Cardiac fibroblast (primary cell): Measurements from ENCODE around the gene AKAP13.

Source experiments
- DNase-seq, 2 donors: peaks; one replicate each; pipeline versions ENCODE4 v3.0.0 to v3.0.0-alpha.2; 2010; ENCODE audit warnings: low read depth in 2 of 2
- H3K4me3 ChIP-seq, 2 donors: replicated peaks in 1 of 2; 1 replicate in 1 of 2; 2 replicates in 1 of 2; pipeline ENCODE4 v1.5.1; 2011; ENCODE audit warnings: low read depth in 2 of 2, low read length in 2 of 2, mild to moderate bottlenecking in 2 of 2, moderate library complexity in 1 of 2
- TF ChIP-seq, protein P1 (sequence below): IDR thresholded peaks from one replicate; pipeline ENCODE4 v1.5.1; 2011; ENCODE audit warnings: low read depth, mild to moderate bottlenecking, low read length, inconsistent platforms

AKAP13 gene

DNA sequence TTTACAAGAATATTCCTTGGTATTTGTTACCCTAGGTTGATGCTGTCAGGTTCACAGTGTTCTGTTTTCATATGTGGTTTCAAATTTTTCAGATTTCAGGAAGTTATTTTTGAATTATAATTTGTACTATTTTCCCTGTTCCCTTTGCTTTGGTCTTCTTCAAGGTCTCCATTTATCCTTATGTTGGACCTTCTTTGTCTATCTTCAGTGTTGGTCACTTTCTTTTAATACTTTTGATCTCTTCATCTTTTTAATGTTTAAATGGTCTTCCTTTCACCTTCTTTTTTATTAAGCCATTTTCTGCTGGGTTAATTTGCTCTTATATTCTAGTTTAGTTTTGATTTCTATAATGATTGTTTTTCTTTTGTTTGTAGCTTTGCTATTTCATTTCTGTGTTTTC lies 353.0 kb downstream of the AKAP13 start:
- no peak for DNase-seq
- TF ChIP-seq, protein P1, sequence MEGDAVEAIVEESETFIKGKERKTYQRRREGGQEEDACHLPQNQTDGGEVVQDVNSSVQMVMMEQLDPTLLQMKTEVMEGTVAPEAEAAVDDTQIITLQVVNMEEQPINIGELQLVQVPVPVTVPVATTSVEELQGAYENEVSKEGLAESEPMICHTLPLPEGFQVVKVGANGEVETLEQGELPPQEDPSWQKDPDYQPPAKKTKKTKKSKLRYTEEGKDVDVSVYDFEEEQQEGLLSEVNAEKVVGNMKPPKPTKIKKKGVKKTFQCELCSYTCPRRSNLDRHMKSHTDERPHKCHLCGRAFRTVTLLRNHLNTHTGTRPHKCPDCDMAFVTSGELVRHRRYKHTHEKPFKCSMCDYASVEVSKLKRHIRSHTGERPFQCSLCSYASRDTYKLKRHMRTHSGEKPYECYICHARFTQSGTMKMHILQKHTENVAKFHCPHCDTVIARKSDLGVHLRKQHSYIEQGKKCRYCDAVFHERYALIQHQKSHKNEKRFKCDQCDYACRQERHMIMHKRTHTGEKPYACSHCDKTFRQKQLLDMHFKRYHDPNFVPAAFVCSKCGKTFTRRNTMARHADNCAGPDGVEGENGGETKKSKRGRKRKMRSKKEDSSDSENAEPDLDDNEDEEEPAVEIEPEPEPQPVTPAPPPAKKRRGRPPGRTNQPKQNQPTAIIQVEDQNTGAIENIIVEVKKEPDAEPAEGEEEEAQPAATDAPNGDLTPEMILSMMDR: no peak
- H3K4me3 ChIP-seq: no peak overlapping the region

DNA sequence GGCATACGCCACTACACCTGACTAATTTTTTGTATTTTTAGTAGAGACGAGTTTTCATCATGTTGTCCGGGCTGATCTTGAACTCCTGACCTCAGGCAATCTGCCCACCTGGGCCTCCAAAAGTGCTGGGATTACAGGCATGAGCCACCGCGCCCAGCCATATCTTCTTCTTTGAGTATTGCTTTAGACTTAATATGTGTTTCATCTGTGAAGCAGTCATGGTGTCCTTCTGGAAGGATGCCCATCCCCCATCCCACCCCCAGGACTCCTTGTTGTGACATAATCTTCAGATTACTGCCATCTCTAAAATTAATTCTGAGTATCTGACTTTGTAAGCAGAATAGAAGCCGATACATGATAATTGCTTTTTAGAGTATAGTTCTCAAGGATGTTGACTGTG lies 356.7 kb downstream of the AKAP13 start:
- H3K4me3 ChIP-seq: no peak overlapping the region
- no peak for DNase-seq
- TF ChIP-seq, protein P1: no peak

DNA sequence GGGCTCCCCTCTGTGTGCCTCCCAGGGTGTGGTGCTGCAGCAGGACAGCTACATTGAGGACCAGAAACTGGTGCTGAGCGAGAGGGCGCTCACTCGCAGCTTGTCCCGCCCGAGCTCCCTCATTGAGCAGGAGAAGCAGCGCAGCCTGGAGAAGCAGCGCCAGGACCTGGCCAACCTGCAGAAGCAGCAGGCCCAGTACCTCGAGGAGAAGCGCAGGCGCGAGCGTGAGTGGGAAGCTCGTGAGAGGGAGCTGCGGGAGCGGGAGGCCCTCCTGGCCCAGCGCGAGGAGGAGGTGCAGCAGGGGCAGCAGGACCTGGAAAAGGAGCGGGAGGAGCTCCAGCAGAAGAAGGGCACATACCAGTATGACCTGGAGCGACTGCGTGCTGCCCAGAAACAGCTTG lies 360.6 kb downstream of the AKAP13 start:
- no peak for DNase-seq
- TF ChIP-seq, protein P1: no peak
- H3K4me3 ChIP-seq: no peak overlapping the region

DNA sequence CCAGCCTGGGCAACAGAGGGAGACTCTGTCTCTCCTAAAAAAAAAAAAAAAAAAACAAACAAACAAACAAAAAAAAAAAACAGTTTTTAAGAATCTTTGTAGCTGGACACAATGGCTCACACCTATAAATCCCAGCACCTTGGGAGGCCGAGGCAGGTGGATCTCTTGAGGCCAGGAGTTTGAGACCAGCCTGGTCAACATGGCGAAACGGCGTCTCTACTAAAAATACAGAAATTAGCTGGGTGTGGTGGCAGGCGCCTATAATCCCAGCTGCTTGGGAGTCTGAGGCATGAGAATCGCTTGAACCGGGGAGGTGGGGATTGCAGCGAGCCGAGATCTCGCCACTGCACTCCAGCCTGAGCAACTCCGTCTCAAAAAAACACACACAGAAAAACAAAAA lies 361.3 kb downstream of the AKAP13 start:
- TF ChIP-seq, protein P1: no peak
- H3K4me3 ChIP-seq: no peak overlapping the region
- DNase-seq: no peak

DNA sequence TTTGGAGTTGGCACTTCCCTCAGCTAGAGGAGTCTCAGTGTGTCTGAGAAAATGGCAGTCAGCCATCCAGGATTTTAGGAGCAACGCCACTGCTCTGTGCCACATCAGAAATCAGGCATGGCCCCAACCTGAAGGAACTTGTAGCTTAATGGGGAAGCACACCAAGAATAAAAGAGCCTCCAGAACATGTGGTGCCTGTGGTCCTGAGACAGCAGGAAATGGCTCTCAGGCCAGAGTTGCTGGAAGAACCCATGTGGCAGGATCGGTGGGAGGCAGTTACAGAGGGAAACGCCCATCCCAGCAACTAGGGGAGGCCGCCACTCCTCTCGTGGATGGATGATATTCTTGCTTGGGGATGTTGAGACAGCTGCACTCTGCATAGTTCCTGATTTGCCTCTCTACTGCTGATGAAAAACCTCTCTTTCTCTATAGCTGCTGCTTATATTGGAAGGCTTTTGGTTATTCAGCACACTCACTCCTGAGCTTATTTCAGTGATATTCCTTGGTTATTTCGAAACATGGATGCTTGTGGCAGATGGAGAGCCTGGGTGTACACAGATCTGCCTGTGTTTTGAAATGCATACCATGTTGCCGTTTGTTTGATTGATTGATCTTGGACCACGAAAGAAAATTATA lies 361.9 kb downstream of the AKAP13 start:
- no peak overlapping the region for H3K4me3 ChIP-seq
- peak in 1 of 2 donors; percentile 47 for DNase-seq
- TF ChIP-seq, protein P1: no peak

DNA sequence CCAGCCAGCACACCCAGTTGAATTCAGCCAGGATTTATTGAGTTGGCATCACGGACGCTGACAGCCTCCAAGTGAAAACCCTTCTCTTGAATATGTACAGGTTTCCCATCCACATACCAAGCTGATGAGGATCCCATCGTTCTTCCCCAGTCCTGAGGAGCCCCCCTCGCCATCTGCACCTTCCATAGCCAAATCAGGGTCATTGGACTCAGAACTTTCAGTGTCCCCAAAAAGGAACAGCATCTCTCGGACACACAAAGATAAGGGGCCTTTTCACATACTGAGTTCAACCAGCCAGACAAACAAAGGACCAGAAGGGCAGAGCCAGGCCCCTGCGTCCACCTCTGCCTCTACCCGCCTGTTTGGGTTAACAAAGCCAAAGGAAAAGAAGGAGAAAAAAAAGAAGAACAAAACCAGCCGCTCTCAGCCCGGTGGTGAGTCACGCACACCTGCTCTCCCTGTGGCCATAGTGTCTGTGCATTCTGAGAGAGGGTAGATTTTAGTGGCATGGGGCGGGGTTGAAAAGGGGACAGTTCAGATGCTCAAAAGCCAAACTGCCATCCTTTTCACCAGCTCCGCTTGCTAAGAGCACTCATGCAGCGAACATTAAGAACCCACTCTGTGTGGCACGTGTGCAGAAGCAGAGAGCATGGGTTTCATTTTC lies 363.1 kb downstream of the AKAP13 start:
- no peak for DNase-seq
- TF ChIP-seq, protein P1: no peak
- no peak overlapping the region for H3K4me3 ChIP-seq
